NT2/D1 (cell line): ENCODE data around the gene PTPRF.

Experiments used
- DNase-seq: peaks from one replicate; pipeline ENCODE4 v3.0.0-alpha.2; 2011; ENCODE audit warnings: low read depth, low spot score
- H3K27me3 ChIP-seq: 2 replicates; pipeline ENCODE4 v1.6.0; 2011; ENCODE audit warnings: mild to moderate bottlenecking; ENCODE audit not compliant: insufficient read length, insufficient read depth
- H3K36me3 ChIP-seq: 2 replicates; pipeline ENCODE4 v1.6.1; 2011; ENCODE audit warnings: mild to moderate bottlenecking, low read length, mixed read lengths; ENCODE audit not compliant: insufficient read depth, insufficient read length
- H3K4me1 ChIP-seq: 2 replicates; pipeline ENCODE4 v1.5.1; 2011; ENCODE audit not compliant: insufficient read depth, insufficient read length
- H3K4me3 ChIP-seq: 2 replicates; pipeline ENCODE4 v1.5.1; 2011; ENCODE audit warnings: low read depth; ENCODE audit not compliant: insufficient read length
- H3K9ac ChIP-seq: 2 replicates; pipeline ENCODE4 v1.6.0; 2011; ENCODE audit warnings: low read depth; ENCODE audit not compliant: insufficient read length
- H3K9me3 ChIP-seq: 2 replicates; pipeline ENCODE4 v1.5.1; 2011; ENCODE audit warnings: mild to moderate bottlenecking, low read length; ENCODE audit not compliant: insufficient read depth
- SUZ12 ChIP-seq: IDR thresholded peaks from 2 replicates; pipeline ENCODE4 v1.6.1; 2011; ENCODE audit not compliant: insufficient read length, insufficient read depth; ENCODE audit errors: extremely low read depth
- YY1 ChIP-seq: IDR thresholded peaks from 2 replicates; pipeline ENCODE4 v1.6.1; 2011; ENCODE audit not compliant: insufficient read length, insufficient read depth
- ZNF274 ChIP-seq: IDR thresholded peaks from 2 replicates; pipeline ENCODE4 v1.6.1; 2011; ENCODE audit warnings: mild to moderate bottlenecking, low read depth, low read length

Gene PTPRF

GRCh38 chr1:43613075-43613942 lies 82.6 kb downstream of the PTPRF start:
- no peaks in the 10 kb centered on the region for H3K4me1 ChIP-seq
- peaks cover 87% of the 10 kb centered on the region for H3K36me3 ChIP-seq
- H3K4me3 ChIP-seq = no peak overlapping the region
- DNase-seq = no peak
- H3K9me3 ChIP-seq = no peaks in the 10 kb centered on the region
- no peak for TF ChIP-seq YY1
- no peak for TF ChIP-seq ZNF274
- no peak overlapping the region for H3K9ac ChIP-seq
- no peaks in the 10 kb centered on the region for H3K27me3 ChIP-seq

GRCh38 chr1:43614211-43614610 lies 83.5 kb downstream of the PTPRF start:
- no peak overlapping the region for H3K4me3 ChIP-seq
- no peaks in the 10 kb centered on the region for H3K4me1 ChIP-seq
- TF ChIP-seq SUZ12 = no peak
- TF ChIP-seq YY1 = no peak
- no peak for TF ChIP-seq ZNF274
- peaks cover 87% of the 10 kb centered on the region for H3K36me3 ChIP-seq
- no peaks in the 10 kb centered on the region for H3K9me3 ChIP-seq
- no peak overlapping the region for H3K9ac ChIP-seq
- no peak for DNase-seq
- H3K27me3 ChIP-seq = no peaks in the 10 kb centered on the region

- Histone ChIP-seq H3K9ac (no peak overlapping the region), H3K4me1 (no peaks in the 10 kb centered on the region), H3K9me3 (no peaks in the 10 kb centered on the region), H3K36me3 (peaks cover 87% of the 10 kb centered on the region), H3K4me3 (no peak overlapping the region), H3K27me3 (no peaks in the 10 kb centered on the region)
- TF ChIP-seq ZNF274 (no peak), YY1 (no peak), SUZ12 (no peak)
- DNase-seq = no peak
Measured at GRCh38 chr1:43614891-43615290, 84.2 kb downstream of the PTPRF start.

GRCh38 chr1:43616383-43616782 lies 85.7 kb downstream of the PTPRF start:
- Histone ChIP-seq H3K36me3 (peaks cover 87% of the 10 kb centered on the region), H3K27me3 (no peaks in the 10 kb centered on the region)
- TF ChIP-seq SUZ12 (no peak), YY1 (no peak), ZNF274 (no peak)

GRCh38 chr1:43617011-43617410 lies 86.3 kb downstream of the PTPRF start:
- Histone ChIP-seq H3K36me3 (peaks cover 87% of the 10 kb centered on the region), H3K9ac (no peak overlapping the region), H3K27me3 (no peaks in the 10 kb centered on the region)

More at GRCh38 chr1:43616383-43616782, 85.7 kb downstream of the PTPRF start:
- DNase-seq = no peak
- H3K9ac ChIP-seq = no peak overlapping the region
- H3K9me3 ChIP-seq = no peaks in the 10 kb centered on the region
- no peaks in the 10 kb centered on the region for H3K4me1 ChIP-seq
- H3K4me3 ChIP-seq = no peak overlapping the region

GRCh38 chr1:43617668-43618067 lies 87.0 kb downstream of the PTPRF start:
- H3K36me3 ChIP-seq = peaks cover 92% of the 10 kb centered on the region
- TF ChIP-seq SUZ12 (no peak), ZNF274 (no peak)
- H3K27me3 ChIP-seq = no peaks in the 10 kb centered on the region
- no peak overlapping the region for H3K9ac ChIP-seq
- no peak for DNase-seq
- no peak overlapping the region for H3K4me3 ChIP-seq
- peaks cover 4% of the 10 kb centered on the region for H3K4me1 ChIP-seq
- H3K9me3 ChIP-seq = no peaks in the 10 kb centered on the region

More at GRCh38 chr1:43617011-43617410, 86.3 kb downstream of the PTPRF start:
- H3K9me3 ChIP-seq = no peaks in the 10 kb centered on the region
- H3K4me1 ChIP-seq = peaks cover 4% of the 10 kb centered on the region
- no peak for DNase-seq
- no peak overlapping the region for H3K4me3 ChIP-seq
- TF ChIP-seq ZNF274 (no peak), YY1 (no peak), SUZ12 (no peak)

GRCh38 chr1:43618521-43619313 lies 88.0 kb downstream of the PTPRF start:
- H3K36me3 ChIP-seq = peaks cover 94% of the 10 kb centered on the region

More at GRCh38 chr1:43618521-43619313, 88.0 kb downstream of the PTPRF start:
- no peak overlapping the region for H3K9ac ChIP-seq
- H3K4me3 ChIP-seq = no peak overlapping the region
- peaks cover 4% of the 10 kb centered on the region for H3K4me1 ChIP-seq
- no peak for TF ChIP-seq ZNF274
- no peak for TF ChIP-seq SUZ12
- no peak for TF ChIP-seq YY1
- H3K27me3 ChIP-seq = no peaks in the 10 kb centered on the region
- no peaks in the 10 kb centered on the region for H3K9me3 ChIP-seq
- DNase-seq = no peak
